Measurements from ENCODE around the gene EFNA5. TPM values are rescaled to one million over a fixed set of nuclear protein-coding genes. Genes with fewer than 3 reads are reported as not detected.

Gene EFNA5
- total RNA-seq, 4 donors from 2014 or later: 16.6 to 35.3 (median 19.3) TPM

DNA sequence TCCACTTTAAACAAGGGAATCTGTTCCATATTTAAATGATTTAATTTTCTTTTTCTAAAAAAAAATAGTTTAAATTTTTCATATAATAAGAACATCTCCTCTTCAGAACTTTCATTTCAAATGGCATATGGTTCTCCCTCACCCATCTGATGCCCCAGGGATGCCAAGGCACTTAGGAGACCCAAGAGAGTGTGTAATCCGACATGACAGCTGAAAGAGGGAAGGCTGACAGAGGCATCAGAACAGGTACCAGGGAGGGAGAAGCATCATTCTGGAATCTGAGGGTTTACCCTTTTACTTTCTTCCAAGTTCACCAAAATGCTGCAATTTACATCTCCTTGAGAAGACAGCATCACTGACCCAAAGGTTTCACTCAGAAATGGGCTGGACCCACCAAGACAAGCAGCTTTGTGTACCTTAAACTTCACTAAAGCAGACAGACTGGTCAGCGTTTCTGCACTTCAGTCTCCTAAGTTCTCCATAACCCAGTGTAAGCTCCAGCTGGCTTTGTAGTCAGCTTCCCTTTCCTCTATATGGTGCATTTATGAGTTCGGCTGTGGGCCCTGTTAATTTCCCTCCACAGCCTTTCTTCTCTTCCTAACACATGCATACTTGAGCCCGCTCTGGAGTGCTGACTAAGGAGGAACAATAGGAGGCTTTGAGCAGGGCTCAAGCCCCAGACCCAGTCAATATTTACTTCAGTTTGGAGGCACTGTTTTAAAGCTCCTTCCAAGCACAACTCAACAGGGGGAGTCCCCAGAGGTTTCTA is 17.7 kb downstream of the EFNA5 start:
- WGBS, 2 donors: 74 to 79% methylated on average over 4 of the region's 4 CpGs
- no peak for TF ChIP-seq POLR2A (IDR thresholded peaks at IDR 0.05)
- TF ChIP-seq, protein P1, sequence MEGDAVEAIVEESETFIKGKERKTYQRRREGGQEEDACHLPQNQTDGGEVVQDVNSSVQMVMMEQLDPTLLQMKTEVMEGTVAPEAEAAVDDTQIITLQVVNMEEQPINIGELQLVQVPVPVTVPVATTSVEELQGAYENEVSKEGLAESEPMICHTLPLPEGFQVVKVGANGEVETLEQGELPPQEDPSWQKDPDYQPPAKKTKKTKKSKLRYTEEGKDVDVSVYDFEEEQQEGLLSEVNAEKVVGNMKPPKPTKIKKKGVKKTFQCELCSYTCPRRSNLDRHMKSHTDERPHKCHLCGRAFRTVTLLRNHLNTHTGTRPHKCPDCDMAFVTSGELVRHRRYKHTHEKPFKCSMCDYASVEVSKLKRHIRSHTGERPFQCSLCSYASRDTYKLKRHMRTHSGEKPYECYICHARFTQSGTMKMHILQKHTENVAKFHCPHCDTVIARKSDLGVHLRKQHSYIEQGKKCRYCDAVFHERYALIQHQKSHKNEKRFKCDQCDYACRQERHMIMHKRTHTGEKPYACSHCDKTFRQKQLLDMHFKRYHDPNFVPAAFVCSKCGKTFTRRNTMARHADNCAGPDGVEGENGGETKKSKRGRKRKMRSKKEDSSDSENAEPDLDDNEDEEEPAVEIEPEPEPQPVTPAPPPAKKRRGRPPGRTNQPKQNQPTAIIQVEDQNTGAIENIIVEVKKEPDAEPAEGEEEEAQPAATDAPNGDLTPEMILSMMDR (IDR thresholded peaks at IDR 0.05): no peak
- DNase-seq (ENCODE audit: low spot score in 2 of 2): no peak
- H3K4me3 ChIP-seq (ENCODE audit: low read depth, poor library complexity, severe bottlenecking): no peak overlapping the region
- intact Hi-C loops (cut with DNase I; ENCODE audit: low total_unique reads): no loop called here

DNA sequence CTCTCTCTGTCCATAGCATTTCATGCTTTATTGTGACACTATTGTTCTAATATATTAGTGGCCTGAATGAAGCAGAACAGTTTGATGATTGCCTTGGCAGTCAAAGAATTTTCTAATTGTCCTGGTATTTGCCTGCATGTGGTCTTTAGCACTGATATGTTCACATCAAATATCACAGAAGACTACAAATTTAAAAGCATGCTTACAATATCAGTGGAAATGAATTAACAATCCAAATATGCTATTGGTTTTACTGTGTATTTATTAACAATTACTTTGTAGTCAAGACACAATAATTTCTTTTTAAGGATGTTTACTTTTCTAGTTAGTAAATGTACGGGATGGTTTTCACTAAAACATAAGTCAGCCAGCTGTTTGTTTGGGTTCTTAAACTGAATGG is 18.3 kb downstream of the EFNA5 start:
- DNase-seq (ENCODE audit: low spot score in 2 of 2): no peak
- intact Hi-C loops (cut with DNase I; ENCODE audit: low total_unique reads): no loop called here
- no peak overlapping the region for H3K4me3 ChIP-seq (ENCODE audit: low read depth, poor library complexity, severe bottlenecking)
- 61 to 62% methylated on average over 1 of the region's 1 CpG for WGBS, 2 donors
- TF ChIP-seq, protein P1 (IDR thresholded peaks at IDR 0.05): no peak
- TF ChIP-seq POLR2A (IDR thresholded peaks at IDR 0.05): no peak

DNA sequence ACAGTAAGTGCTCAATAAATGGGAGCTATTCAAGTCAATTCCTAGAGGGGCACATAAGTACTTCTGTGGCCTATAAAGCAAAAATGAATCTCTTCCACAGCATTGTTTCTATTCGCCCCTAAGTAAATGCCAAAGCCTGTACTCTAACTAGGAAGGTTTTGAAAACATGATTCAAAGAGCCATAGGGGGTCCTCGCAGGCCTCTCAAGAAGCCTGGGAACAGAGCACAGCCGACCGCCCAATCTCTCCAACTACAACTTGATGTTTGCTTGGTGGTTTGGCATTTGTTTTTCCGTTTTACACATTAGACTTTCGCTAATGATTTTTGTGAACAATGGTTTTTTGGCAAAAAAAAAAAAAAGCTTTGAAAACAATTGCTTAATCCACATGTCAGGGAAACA is 19.4 kb downstream of the EFNA5 start:
- WGBS, 2 donors: 83 to 89% methylated on average over 6 of the region's 6 CpGs
- intact Hi-C loops (cut with DNase I; ENCODE audit: low total_unique reads): no loop called here
- TF ChIP-seq, protein P1 (IDR thresholded peaks at IDR 0.05): no peak
- TF ChIP-seq POLR2A (IDR thresholded peaks at IDR 0.05): no peak
- no peak overlapping the region for H3K4me3 ChIP-seq (ENCODE audit: low read depth, poor library complexity, severe bottlenecking)
- DNase-seq (ENCODE audit: low spot score in 2 of 2): no peak

DNA sequence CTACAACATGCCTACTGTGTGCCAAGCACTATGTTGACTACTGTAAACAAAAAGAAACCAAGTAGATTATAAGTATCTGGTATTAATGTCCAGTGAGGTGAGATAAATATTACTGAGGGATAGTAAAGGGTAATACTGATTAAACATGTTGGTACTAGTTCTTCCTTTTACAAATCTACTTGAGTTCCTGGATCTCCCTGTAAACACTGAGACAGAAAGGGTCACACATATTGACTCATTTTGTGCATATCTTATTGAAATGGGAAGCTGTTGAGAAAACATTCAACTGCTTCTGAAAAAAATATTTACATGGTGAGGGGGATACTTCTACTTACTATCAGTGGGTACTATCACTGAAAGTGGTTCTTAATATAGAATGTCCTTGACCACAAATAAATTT is 24.3 kb downstream of the EFNA5 start:
- intact Hi-C loops (cut with DNase I; ENCODE audit: low total_unique reads): no loop called here
- DNase-seq (ENCODE audit: low spot score in 2 of 2): no peak
- TF ChIP-seq, protein P1 (IDR thresholded peaks at IDR 0.05): no peak
- no peak for TF ChIP-seq POLR2A (IDR thresholded peaks at IDR 0.05)
- H3K4me3 ChIP-seq (ENCODE audit: low read depth, poor library complexity, severe bottlenecking): no peak overlapping the region

DNA sequence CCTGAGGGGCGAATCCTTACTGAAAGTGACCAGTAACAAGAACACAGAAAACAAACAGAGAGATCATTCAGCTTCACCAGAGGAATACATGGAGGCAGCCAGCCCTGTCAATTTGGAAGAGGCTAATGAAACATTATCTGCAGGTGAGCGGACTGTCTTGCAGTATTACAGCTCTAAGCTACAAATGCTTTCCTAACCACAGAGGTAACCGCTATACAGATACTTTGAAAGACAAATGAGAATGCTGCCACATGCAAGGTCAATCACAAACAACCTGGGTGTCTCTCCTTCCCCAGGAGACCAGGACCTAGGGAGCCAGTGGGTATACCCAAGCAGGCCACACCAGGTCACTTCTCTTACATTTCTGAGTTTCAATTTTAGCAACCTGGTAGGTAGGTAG is 30.2 kb downstream of the EFNA5 start:
- intact Hi-C loops (cut with DNase I; ENCODE audit: low total_unique reads): no loop called here
- TF ChIP-seq, protein P1 (IDR thresholded peaks at IDR 0.05): no peak
- TF ChIP-seq POLR2A (IDR thresholded peaks at IDR 0.05): no peak

DNA sequence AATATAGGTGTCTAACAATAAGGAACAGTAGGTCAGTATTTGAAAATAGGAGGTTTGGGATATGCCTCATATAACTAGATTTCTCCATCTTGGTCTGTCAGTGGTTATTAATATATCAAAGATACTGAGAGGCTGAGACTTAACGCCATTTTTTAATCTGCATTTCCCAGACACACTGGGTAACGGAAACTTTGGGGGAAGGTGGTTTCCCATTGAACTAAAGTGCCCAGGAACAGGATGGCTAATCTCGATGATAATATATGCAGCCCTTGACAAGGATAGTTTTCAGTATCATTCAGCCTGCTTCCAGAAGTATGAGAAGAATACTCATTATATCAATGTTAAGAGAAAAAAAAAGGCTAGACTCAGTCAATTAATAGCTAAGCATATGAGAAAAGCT is 30.7 kb downstream of the EFNA5 start:
- TF ChIP-seq POLR2A (IDR thresholded peaks at IDR 0.05): no peak
- TF ChIP-seq, protein P1 (IDR thresholded peaks at IDR 0.05): no peak
- WGBS, 2 donors: 75 to 82% methylated on average over 3 of the region's 3 CpGs
- intact Hi-C loops (cut with DNase I; ENCODE audit: low total_unique reads): no loop called here
- no peak for DNase-seq (ENCODE audit: low spot score in 2 of 2)
- H3K4me3 ChIP-seq (ENCODE audit: low read depth, poor library complexity, severe bottlenecking): no peak overlapping the region

More for the DNA sequence above, 30.2 kb downstream of the EFNA5 start:
- 85 to 86% methylated on average over 3 of the region's 3 CpGs for WGBS, 2 donors
- DNase-seq (ENCODE audit: low spot score in 2 of 2): no peak
- no peak overlapping the region for H3K4me3 ChIP-seq (ENCODE audit: low read depth, poor library complexity, severe bottlenecking)

Measured in lower leg skin (tissue), 4 donors.